ENCODE measurements around the gene TMC6. TPM values are rescaled to one million over a fixed set of nuclear protein-coding genes. Genes with fewer than 3 reads are reported as not detected.

The TMC6 gene
- total and polyA plus RNA-seq, 12 donors = 2.5 to 79.0 (median 19.1) TPM

GRCh38 chr17:78105101-78105500 lies 23.5 kb downstream of the TMC6 start:
- TF ChIP-seq POLR2A (IDR thresholded peaks at IDR 0.05) (no peak), CTCF (IDR thresholded peaks at IDR 0.05) (no peak)
- intact Hi-C loops (cut with DNase I) = no loop called here

GRCh38 chr17:78104540-78104941 lies 24.0 kb downstream of the TMC6 start:
- Histone ChIP-seq H3K27ac (no peak overlapping the region), H3K36me3 (replicated peaks in 1 of 2) (peaks cover 0 to 30% of the 10 kb centered on the region in 2 donors), H3K27me3 (no peaks in the 10 kb centered on the region), H3K9me3 (replicated peaks in 1 of 3) (no peaks in the 10 kb centered on the region), H3K4me3 (no peak overlapping the region), H3K4me1 (replicated peaks in 1 of 2) (no peaks in the 10 kb centered on the region)
- DNase-seq = no peak
- intact Hi-C loops (cut with DNase I) = no loop called here
- no peak for TF ChIP-seq CTCF (IDR thresholded peaks at IDR 0.05)
- TF ChIP-seq POLR2A (IDR thresholded peaks at IDR 0.05) = no peak
- WGBS, 4 donors = 95 to 97% (median 96%) methylated on average over 13 to 28 of the region's 28 CpGs

More at GRCh38 chr17:78105101-78105500, 23.5 kb downstream of the TMC6 start:
- no peak for DNase-seq
- 89 to 92% (median 91%) methylated on average over 16 of the region's 16 CpGs for whole genome bisulfite sequencing, 4 donors
- Histone ChIP-seq H3K27me3 (no peaks in the 10 kb centered on the region), H3K4me3 (no peak overlapping the region), H3K36me3 (replicated peaks in 1 of 2) (peaks cover 0 to 26% of the 10 kb centered on the region in 2 donors), H3K4me1 (replicated peaks in 1 of 2) (no peaks in the 10 kb centered on the region), H3K27ac (no peak overlapping the region), H3K9me3 (replicated peaks in 1 of 3) (no peaks in the 10 kb centered on the region)

- Histone ChIP-seq H3K36me3 (replicated peaks in 1 of 2) (peaks cover 0 to 38% of the 10 kb centered on the region in 2 donors), H3K4me1 (replicated peaks in 1 of 2) (no peaks in the 10 kb centered on the region), H3K4me3 (no peak overlapping the region), H3K27ac (no peak overlapping the region), H3K9me3 (replicated peaks in 1 of 3) (no peaks in the 10 kb centered on the region), H3K27me3 (no peaks in the 10 kb centered on the region)
- DNase-seq = no peak
- intact Hi-C loops (cut with DNase I) = no loop called here
- 75 to 82% (median 80%) methylated on average over 4 of the region's 4 CpGs for WGBS, 4 donors
- no peak for TF ChIP-seq CTCF (IDR thresholded peaks at IDR 0.05)
- no peak for TF ChIP-seq POLR2A (IDR thresholded peaks at IDR 0.05)
Measured at GRCh38 chr17:78103311-78103710, 25.2 kb downstream of the TMC6 start.

- DNase-seq = no peak
- intact Hi-C loops (cut with DNase I) = no loop called here
- Histone ChIP-seq H3K4me3 (no peak overlapping the region), H3K27me3 (no peaks in the 10 kb centered on the region), H3K27ac (no peak overlapping the region), H3K9me3 (replicated peaks in 1 of 3) (no peaks in the 10 kb centered on the region), H3K4me1 (replicated peaks in 1 of 2) (no peaks in the 10 kb centered on the region), H3K36me3 (replicated peaks in 1 of 2) (peaks cover 0 to 52% of the 10 kb centered on the region in 2 donors)
- 96 to 97% (median 97%) methylated on average over 10 of the region's 10 CpGs for WGBS, 4 donors
- TF ChIP-seq CTCF (IDR thresholded peaks at IDR 0.05) (no peak), POLR2A (IDR thresholded peaks at IDR 0.05) (no peak)
Measured at GRCh38 chr17:78101542-78101941, 27.0 kb downstream of the TMC6 start.

Data from adrenal gland (tissue), 12 donors.